Smooth muscle cell (in vitro differentiated cells): Measurements from ENCODE around the gene RAI2. TPM values are rescaled to one million over a fixed set of nuclear protein-coding genes. Genes with fewer than 3 reads are reported as not detected.

Experiments
- DNase-seq: peaks from one replicate; lab custom pipeline; 2025; ENCODE audit not compliant: unreplicated experiment; lab: John Stamatoyannopoulos, UW
- H2AFZ ChIP-seq: fragments of 200-600 bp; sonication (generic); 2 replicates; pipeline ENCODE4 v1.6.0; 2016; ENCODE audit warnings: antibody characterized with exemption, low read depth, mild to moderate bottlenecking
- H3F3A ChIP-seq: fragments of 200-600 bp; sonication (generic); 2 replicates; pipeline ENCODE4 v1.6.0; 2017; ENCODE audit warnings: antibody characterized with exemption, low read depth
- H3K27ac ChIP-seq: fragments of 200-600 bp; sonication (generic); 2 replicates; pipeline ENCODE4 v1.5.1; 2016; ENCODE audit warnings: low read depth, mild to moderate bottlenecking
- H3K27me3 ChIP-seq: fragments of 200-600 bp; sonication (generic); 2 replicates; pipeline ENCODE4 v1.6.1; 2016; ENCODE audit warnings: low read depth, mild to moderate bottlenecking
- H3K36me3 ChIP-seq: fragments of 200-600 bp; sonication (generic); 2 replicates; pipeline ENCODE4 v1.5.1; 2016; ENCODE audit warnings: low read depth
- H3K4me1 ChIP-seq: fragments of 200-600 bp; sonication (generic); 2 replicates; pipeline ENCODE4 v1.5.1; 2016; ENCODE audit warnings: low read depth
- H3K4me2 ChIP-seq: fragments of 200-600 bp; sonication (generic); 2 replicates; pipeline ENCODE4 v1.6.0; 2016; ENCODE audit warnings: mild to moderate bottlenecking
- H3K4me3 ChIP-seq: fragments of 200-600 bp; sonication (generic); 2 replicates; pipeline ENCODE4 v1.5.1; 2016; ENCODE audit warnings: mild to moderate bottlenecking
- H3K79me2 ChIP-seq: fragments of 200-600 bp; sonication (generic); 2 replicates; pipeline ENCODE4 v1.6.0; 2016; ENCODE audit warnings: low read depth, mild to moderate bottlenecking
- H3K9ac ChIP-seq: fragments of 200-600 bp; sonication (generic); 2 replicates; pipeline ENCODE4 v1.6.0; 2016; ENCODE audit warnings: low read depth
- H3K9me3 ChIP-seq: fragments of 200-600 bp; sonication (generic); replicated peaks from 2 replicates; pipeline ENCODE4 v1.5.1; 2016; ENCODE audit warnings: low read depth
- H4K20me1 ChIP-seq: fragments of 200-600 bp; sonication (generic); 2 replicates; pipeline ENCODE4 v1.6.0; 2016; ENCODE audit warnings: low read depth
- CTCF ChIP-seq: fragments of 200-600 bp; sonication (generic); IDR thresholded peaks from 2 replicates; pipeline ENCODE4 v1.5.1; 2017; ENCODE audit warnings: borderline replicate concordance, mild to moderate bottlenecking, antibody characterized with exemption; ENCODE audit not compliant: insufficient read depth, poor library complexity, severe bottlenecking
- WGBS: methylation state at CpG from one replicate; pipeline ENCODE4 v1.1.7; 2016; ENCODE audit warnings: low lambda C conversion rate; 5-methylcytosine and 5-hydroxymethylcytosine counted together
- polyA plus RNA-seq: library from polyadenylated mRNA; unstranded; fragments of >200 nt; fragmentation: Nextera tagmentation; extraction: Ambion mirVana; gene quantifications from 2 replicates; pipeline ENCODE4 v1.2.1, GENCODE V29; 2016
- total RNA-seq: library from RNA; depleted of rRNA; stranded (reverse); fragments of >200 nt; gene quantifications from 2 replicates; pipeline ENCODE4 v1.2.3, GENCODE V29; 2014

Gene RAI2
- total and polyA plus RNA-seq, 2 experiments from 2014 or later: 0.72 TPM; not detected in 1

GRCh38 chrX:17844236-17844635, 16.9 kb downstream of the RAI2 start:
- no peak for DNase-seq
- peaks cover 5% of the 10 kb centered on the region for H3K27me3 ChIP-seq
- H2AFZ ChIP-seq: no peak overlapping the region
- H3F3A ChIP-seq: no peaks in the 10 kb centered on the region
- no peak overlapping the region for H3K4me2 ChIP-seq
- no peaks in the 10 kb centered on the region for H4K20me1 ChIP-seq
- no peak for TF ChIP-seq CTCF
- H3K79me2 ChIP-seq: no peaks in the 10 kb centered on the region
- no peaks in the 10 kb centered on the region for H3K36me3 ChIP-seq
- no peak overlapping the region for H3K4me3 ChIP-seq
- WGBS: 51% methylated on average over 2 of the region's 2 CpGs
- H3K9ac ChIP-seq: no peak overlapping the region
- no peaks in the 10 kb centered on the region for H3K4me1 ChIP-seq
- no peaks in the 10 kb centered on the region for H3K9me3 ChIP-seq
- no peak overlapping the region for H3K27ac ChIP-seq

GRCh38 chrX:17842769-17843525, 18.2 kb downstream of the RAI2 start:
- Histone ChIP-seq H3K9me3 (no peaks in the 10 kb centered on the region), H3K4me1 (no peaks in the 10 kb centered on the region), H3K27me3 (peaks cover 5% of the 10 kb centered on the region), H2AFZ (no peak overlapping the region), H3K27ac (no peak overlapping the region), H3K9ac (no peak overlapping the region), H3F3A (no peaks in the 10 kb centered on the region), H3K4me2 (no peak overlapping the region), H3K36me3 (no peaks in the 10 kb centered on the region), H4K20me1 (no peaks in the 10 kb centered on the region), H3K79me2 (no peaks in the 10 kb centered on the region), H3K4me3 (no peak overlapping the region)
- no peak for TF ChIP-seq CTCF
- no peak for DNase-seq
- 66% methylated on average over 6 of the region's 6 CpGs for WGBS

- 57% methylated on average over 4 of the region's 4 CpGs for WGBS
- H3K4me3 ChIP-seq: no peak overlapping the region
- no peak for DNase-seq
- H3K9ac ChIP-seq: no peak overlapping the region
- H3K27ac ChIP-seq: no peak overlapping the region
- H3K4me1 ChIP-seq: no peaks in the 10 kb centered on the region
- TF ChIP-seq CTCF: no peak
- H3K4me2 ChIP-seq: no peak overlapping the region
- no peak overlapping the region for H2AFZ ChIP-seq
- H3K36me3 ChIP-seq: no peaks in the 10 kb centered on the region
- H3K27me3 ChIP-seq: peaks cover 3% of the 10 kb centered on the region
- H3K9me3 ChIP-seq: no peaks in the 10 kb centered on the region
- no peaks in the 10 kb centered on the region for H4K20me1 ChIP-seq
- H3F3A ChIP-seq: no peaks in the 10 kb centered on the region
- H3K79me2 ChIP-seq: no peaks in the 10 kb centered on the region
These were observed 21.8 kb downstream of the RAI2 start for GRCh38 chrX:17839269-17839668.

GRCh38 chrX:17836830-17837229, 24.3 kb downstream of the RAI2 start:
- Histone ChIP-seq H3F3A (no peaks in the 10 kb centered on the region), H3K4me1 (no peaks in the 10 kb centered on the region), H3K27me3 (no peaks in the 10 kb centered on the region), H3K36me3 (no peaks in the 10 kb centered on the region), H3K4me3 (no peak overlapping the region), H3K27ac (no peak overlapping the region), H3K79me2 (no peaks in the 10 kb centered on the region), H4K20me1 (no peaks in the 10 kb centered on the region), H3K9ac (no peak overlapping the region), H2AFZ (no peak overlapping the region), H3K4me2 (no peak overlapping the region), H3K9me3 (no peaks in the 10 kb centered on the region)
- WGBS: 68% methylated on average over 3 of the region's 3 CpGs
- TF ChIP-seq CTCF: no peak
- no peak for DNase-seq
